Fibroblast of mammary gland (primary cell): Measurements from ENCODE around the gene PDE4B.
A peak's percentile ranks its signal among the peaks of the same experiment; 100 is the strongest.

Experiments used
- DNase-seq: peaks from one replicate; pipeline ENCODE4 v3.0.0-alpha.2; 2010; ENCODE audit warnings: low read depth
- H3K4me3 ChIP-seq: 2 replicates; pipeline ENCODE4 v1.5.1; 2011; ENCODE audit warnings: low read depth, mild to moderate bottlenecking, low read length, moderate library complexity; ENCODE audit not compliant: control insufficient read depth
- CTCF ChIP-seq: conservative IDR thresholded peaks from 2 replicates; pipeline ENCODE4 v1.5.1; 2011; ENCODE audit warnings: low read depth, low read length, inconsistent platforms; ENCODE audit not compliant: control insufficient read depth, insufficient read depth

PDE4B gene

GRCh38 chr1:65804584-65804983 lies 11.9 kb downstream of the PDE4B start:
- no peak overlapping the region for H3K4me3 ChIP-seq
- DNase-seq = no peak
- no peak for TF ChIP-seq CTCF

- H3K4me3 ChIP-seq = no peak overlapping the region
- TF ChIP-seq CTCF = peak; percentile 21
- peak; percentile 96 for DNase-seq
These were observed 19.4 kb downstream of the PDE4B start for GRCh38 chr1:65812065-65812464.

- DNase-seq = peak; percentile 41
- no peak for TF ChIP-seq CTCF
These were observed 21.3 kb downstream of the PDE4B start for GRCh38 chr1:65813956-65814355.

GRCh38 chr1:65814752-65815151 lies 22.1 kb downstream of the PDE4B start:
- no peak for DNase-seq
- H3K4me3 ChIP-seq = no peak overlapping the region
- TF ChIP-seq CTCF = no peak

More at GRCh38 chr1:65813956-65814355, 21.3 kb downstream of the PDE4B start:
- H3K4me3 ChIP-seq = no peak overlapping the region

GRCh38 chr1:65817891-65818290 lies 25.2 kb downstream of the PDE4B start:
- no peak overlapping the region for H3K4me3 ChIP-seq
- no peak for DNase-seq
- no peak for TF ChIP-seq CTCF

GRCh38 chr1:65818966-65819365 lies 26.3 kb downstream of the PDE4B start:
- TF ChIP-seq CTCF = no peak
- no peak overlapping the region for H3K4me3 ChIP-seq
- DNase-seq = no peak

- peak; percentile 95 for DNase-seq
- TF ChIP-seq CTCF = no peak
- H3K4me3 ChIP-seq = no peak overlapping the region
These were observed 28.3 kb downstream of the PDE4B start for GRCh38 chr1:65820983-65821382.
